ENCODE results near the gene PTCRA. TPM values are rescaled to one million over a fixed set of nuclear protein-coding genes. Genes with fewer than 3 reads are reported as not detected.
A peak's percentile ranks its signal among the peaks of the same experiment; 100 is the strongest.
"Not testable (repeated sequence)": the region's sequence is repeated elsewhere in the genome, so short reads cannot be mapped to it uniquely, and the experiment has no call there.

The PTCRA gene
- total RNA-seq, 2 experiments from 2014 or later, result not detected

DNA sequence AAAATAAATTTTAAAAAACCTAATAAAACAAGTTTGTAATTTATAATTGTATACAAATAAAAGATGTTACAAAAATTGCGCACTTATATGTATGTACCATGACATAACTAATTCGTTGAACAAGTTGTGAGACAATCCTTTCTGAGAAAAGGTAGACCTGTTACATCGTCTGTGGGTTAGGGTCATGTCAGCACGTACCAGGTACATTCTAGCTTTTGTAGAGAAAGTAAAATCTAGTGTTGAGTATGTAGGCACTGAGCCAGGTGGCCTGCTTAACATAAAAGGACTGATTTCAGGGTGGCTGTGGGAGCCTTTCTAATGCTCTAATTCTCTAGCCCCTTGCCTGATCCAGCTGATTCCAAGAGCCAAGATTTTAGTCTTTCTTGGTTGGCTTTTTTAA, 26.0 kb upstream of the PTCRA start:
- Mint-ChIP-seq H3K4me1 (ENCODE audit: low read depth) (peaks cover 27% of the 10 kb centered on the region), H3K4me3 (peak overlapping the region; percentile 94), H3K36me3 (ENCODE audit: low read depth) (peaks cover 38% of the 10 kb centered on the region), H3K27me3 (ENCODE audit: low read depth) (no peaks in the 10 kb centered on the region), H3K9me3 (ENCODE audit: insufficient read depth) (no peaks in the 10 kb centered on the region), H3K27ac (peak overlapping the region; percentile 98)
- POLR2A ChIA-PET, result interaction anchor here (0.5 to 4.4 kb wide), 6 partner anchors 9 to 144 kb away, joined by 3 to 33 read pairs (median 5); partner anchors contain the start of genes PEX6, RPL7L1 and TBCC
- ATAC-seq (no peak), DNase-seq (no peak)
- CTCF ChIA-PET, result interaction anchor here (0.9 to 1.6 kb wide), 3 partner anchors 10 to 254 kb away, joined by 3 to 4 read pairs (median 3); partner anchors contain the start of gene RPL7L1

DNA sequence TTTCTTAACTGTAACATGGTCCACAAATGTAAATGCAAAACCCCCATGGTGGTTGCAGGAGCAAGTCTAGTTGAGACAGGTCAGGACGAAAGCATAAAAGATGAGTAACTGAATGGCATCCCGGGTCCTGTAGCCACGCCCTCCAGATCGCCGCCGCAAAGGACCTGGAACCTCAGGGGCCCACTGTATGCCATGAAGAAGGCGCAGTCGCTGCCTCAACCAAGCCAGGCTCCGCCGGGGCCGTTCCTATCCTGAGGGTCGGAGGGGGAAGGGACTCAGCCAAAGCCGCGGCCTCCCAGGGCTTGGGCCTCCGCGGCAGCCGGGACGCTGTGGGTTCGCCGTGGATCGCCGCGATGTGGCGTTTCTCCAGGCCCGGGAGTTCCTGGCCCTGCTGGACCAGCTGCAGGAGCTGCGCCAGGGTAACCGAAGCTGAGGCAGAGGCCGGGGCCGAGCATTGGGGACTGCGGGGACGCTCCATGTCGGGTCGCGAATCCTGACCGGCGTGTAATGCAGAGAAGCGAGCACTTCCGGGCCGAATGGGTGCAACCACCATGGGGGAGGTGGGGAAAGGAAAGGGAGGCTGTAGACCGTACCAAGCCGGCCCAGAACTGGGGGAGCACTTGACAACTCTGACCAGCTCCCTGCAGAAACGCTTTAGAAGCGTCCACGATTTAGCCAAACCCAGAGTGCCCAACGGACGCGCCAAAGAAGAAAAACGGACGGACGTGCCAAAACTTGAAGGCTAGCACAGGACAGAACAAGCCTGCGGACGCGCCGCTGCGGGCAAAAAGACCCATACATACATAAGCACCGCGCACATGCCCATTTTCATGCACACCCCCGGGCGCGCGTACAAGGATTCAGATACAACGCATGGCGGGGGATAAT, 25.3 kb upstream of the PTCRA start:
- DNase-seq (peak; percentile 96), ATAC-seq (peak; percentile 93)
- H3K36me3 Mint-ChIP-seq (ENCODE audit: low read depth), result peaks cover 35% of the 10 kb centered on the region
- POLR2A ChIA-PET, result interaction anchor here (0.6 to 4.4 kb wide), 12 partner anchors 10 to 253 kb away, joined by 3 to 33 read pairs (median 4); partner anchors contain the start of genes CNPY3, PEX6, RPL7L1 and TBCC
- CTCF ChIA-PET, result interaction anchor here (0.8 to 2.7 kb wide), 6 partner anchors 10 to 253 kb away, joined by 3 to 12 read pairs (median 6); partner anchors contain the start of gene RPL7L1
- H3K27ac Mint-ChIP-seq, result peak overlapping the region; percentile 98
- no peaks in the 10 kb centered on the region for H3K27me3 Mint-ChIP-seq (ENCODE audit: low read depth)
- H3K4me3 Mint-ChIP-seq, result peak overlapping the region; percentile 94
- H3K9me3 Mint-ChIP-seq (ENCODE audit: insufficient read depth), result no peaks in the 10 kb centered on the region
- peaks cover 27% of the 10 kb centered on the region for H3K4me1 Mint-ChIP-seq (ENCODE audit: low read depth)

DNA sequence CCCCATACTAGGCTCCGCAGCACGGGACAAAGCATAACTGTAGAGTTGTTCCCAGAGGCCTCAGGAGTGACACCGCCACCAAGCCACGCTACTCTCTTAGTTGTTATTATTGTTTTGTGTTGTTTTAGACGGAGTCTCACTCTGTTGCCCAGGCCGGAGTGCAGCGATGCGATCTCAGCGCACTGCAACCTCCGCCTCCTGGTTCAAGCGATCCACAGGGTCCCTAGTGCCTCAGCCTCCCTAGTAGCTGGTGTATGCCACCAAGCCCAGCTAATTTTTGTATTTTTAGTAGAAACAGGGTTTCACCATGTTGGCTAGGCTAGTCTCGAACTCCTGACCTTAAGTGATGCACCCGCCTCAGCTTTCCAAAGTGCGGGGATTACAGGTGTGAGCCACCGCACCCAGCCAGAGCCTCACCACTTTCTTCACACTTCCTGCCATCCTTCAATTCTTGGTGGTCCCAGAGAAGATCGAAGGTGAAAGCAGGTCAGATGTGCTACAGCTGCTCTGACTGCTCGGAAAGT, 24.6 kb upstream of the PTCRA start:
- peaks cover 28% of the 10 kb centered on the region for H3K36me3 Mint-ChIP-seq (ENCODE audit: low read depth)
- peak overlapping the region; percentile 98 for H3K27ac Mint-ChIP-seq
- ChIA-PET POLR2A (interaction anchor here (0.5 to 4.4 kb wide), 11 partner anchors 8 to 252 kb away, joined by 3 to 33 read pairs (median 4); partner anchors contain the start of genes CNPY3, RPL7L1 and TBCC), CTCF (interaction anchor here (0.8 to 2.7 kb wide), 4 partner anchors 10 to 37 kb away, joined by 3 to 12 read pairs (median 8); partner anchors contain the start of gene RPL7L1)
- H3K9me3 Mint-ChIP-seq (ENCODE audit: insufficient read depth), result no peaks in the 10 kb centered on the region
- no peaks in the 10 kb centered on the region for H3K27me3 Mint-ChIP-seq (ENCODE audit: low read depth)
- H3K4me3 Mint-ChIP-seq, result peak overlapping the region; percentile 94
- DNase-seq (no peak), ATAC-seq (no peak)
- peaks cover 27% of the 10 kb centered on the region for H3K4me1 Mint-ChIP-seq (ENCODE audit: low read depth)

DNA sequence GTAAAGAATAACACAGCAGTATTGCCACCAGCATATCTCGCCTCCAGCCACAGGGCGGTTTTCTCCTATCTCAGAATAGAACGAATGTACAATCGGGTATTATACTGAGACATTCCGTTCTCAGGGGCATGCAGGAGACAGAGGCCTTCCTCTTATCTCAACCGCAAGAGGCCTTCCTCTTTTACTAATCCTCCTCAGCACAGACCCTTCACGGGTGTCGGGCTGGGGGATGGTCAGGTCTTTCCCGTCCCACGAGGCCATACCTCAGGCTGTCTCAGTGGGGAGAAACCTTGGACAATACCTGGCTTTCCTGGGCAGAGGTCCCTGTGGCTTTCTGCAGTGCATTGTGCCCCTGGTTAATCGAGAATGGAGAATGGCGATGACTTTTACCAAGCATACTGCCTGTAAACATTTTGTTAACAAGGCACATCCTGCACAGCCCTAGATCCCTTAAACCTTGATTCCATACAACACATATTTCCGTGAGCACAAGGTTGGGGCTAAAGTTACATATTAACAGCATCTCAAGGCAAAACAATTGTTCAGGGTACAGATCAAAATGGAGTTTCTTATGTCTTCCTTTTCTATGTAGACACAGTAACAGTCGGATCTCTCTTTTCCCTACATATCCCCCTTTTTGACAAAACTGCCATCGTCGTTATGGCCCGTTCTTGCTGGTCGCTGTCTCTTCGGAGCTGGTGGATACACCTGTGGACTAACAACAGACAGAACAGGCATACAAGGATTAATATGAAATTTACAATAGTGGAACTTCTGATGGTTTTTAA, 21.6 kb upstream of the PTCRA start:
- DNase-seq; H3K27ac Mint-ChIP-seq; H3K27me3 Mint-ChIP-seq (ENCODE audit: low read depth); H3K9me3 Mint-ChIP-seq (ENCODE audit: insufficient read depth); H3K4me3 Mint-ChIP-seq; ATAC-seq: not testable (repeated sequence)
- ChIA-PET CTCF (interaction anchor here (0.6 to 3.2 kb wide), 3 partner anchors 232 to 1064 kb away, joined by 3 to 12 read pairs (median 9); no protein-coding TSS in a partner anchor), POLR2A (interaction anchor here (0.6 kb wide), 1 partner anchor 11 kb away, joined by 3 read pairs; no protein-coding TSS in a partner anchor)
- H3K36me3 Mint-ChIP-seq (ENCODE audit: low read depth), result peaks cover 10% of the 10 kb centered on the region
- H3K4me1 Mint-ChIP-seq (ENCODE audit: low read depth), result peaks cover 23% of the 10 kb centered on the region

DNA sequence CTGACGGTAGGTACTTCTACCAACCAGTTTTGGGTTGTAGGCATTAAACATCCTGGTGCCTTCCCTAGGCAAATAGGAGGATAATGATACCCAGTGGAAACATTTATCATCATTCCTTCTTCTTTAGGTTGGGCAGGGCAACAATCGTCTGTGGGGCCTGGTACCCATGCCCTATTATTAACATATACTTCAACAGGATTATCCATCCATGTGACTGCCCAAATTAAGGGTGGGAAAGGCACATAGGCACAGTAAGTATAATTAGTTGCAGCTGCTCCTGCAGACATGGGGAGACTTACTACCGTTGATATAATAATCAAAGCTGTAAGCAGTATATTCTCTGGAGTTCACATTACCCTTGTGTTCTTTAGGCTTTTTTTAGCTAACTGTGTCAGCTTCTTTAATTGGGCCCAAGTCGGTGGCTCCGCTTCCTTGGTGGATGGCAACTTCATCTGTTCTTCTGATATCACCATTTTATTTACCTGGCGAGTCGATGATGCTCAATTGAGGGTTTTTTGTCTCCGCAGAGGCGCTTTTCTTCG, 19.6 kb upstream of the PTCRA start:
- CTCF ChIA-PET, result interaction anchor here (1.2 to 3.2 kb wide), 4 partner anchors 170 to 349 kb away, joined by 4 to 12 read pairs (median 8); no protein-coding TSS in a partner anchor
- Mint-ChIP-seq H3K27ac (no peak overlapping the region), H3K36me3 (ENCODE audit: low read depth) (no peaks in the 10 kb centered on the region), H3K4me1 (ENCODE audit: low read depth) (peaks cover 11% of the 10 kb centered on the region), H3K4me3 (no peak overlapping the region), H3K27me3 (ENCODE audit: low read depth) (no peaks in the 10 kb centered on the region), H3K9me3 (ENCODE audit: insufficient read depth) (no peaks in the 10 kb centered on the region)
- POLR2A ChIA-PET, result no interaction called here
- ATAC-seq (no peak), DNase-seq (no peak)

DNA sequence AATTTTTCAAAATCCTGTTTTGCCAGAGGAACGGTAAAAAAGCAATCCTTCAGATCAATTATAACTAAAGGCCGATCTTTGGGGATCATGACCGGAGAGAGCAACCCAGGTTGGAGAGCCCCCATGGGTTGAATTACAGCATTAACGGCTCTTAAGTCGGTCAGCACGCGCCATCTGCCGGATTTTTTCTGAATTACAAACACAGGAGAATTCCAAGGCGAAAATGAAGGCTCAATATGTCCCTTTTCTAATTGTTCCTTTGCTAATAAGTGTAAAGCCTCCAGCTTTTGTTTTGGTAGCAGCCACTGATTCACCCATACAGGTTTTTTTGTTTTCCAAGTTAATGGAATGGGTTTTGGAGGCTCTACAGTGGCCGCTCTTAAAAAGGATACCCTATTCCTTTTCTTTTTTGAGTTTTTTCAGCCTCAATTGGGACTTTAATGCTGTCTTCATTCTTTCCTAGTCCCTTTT, 16.9 kb upstream of the PTCRA start:
- ATAC-seq, result no peak
- no peaks in the 10 kb centered on the region for H3K27me3 Mint-ChIP-seq (ENCODE audit: low read depth)
- POLR2A ChIA-PET, result no interaction called here

DNA sequence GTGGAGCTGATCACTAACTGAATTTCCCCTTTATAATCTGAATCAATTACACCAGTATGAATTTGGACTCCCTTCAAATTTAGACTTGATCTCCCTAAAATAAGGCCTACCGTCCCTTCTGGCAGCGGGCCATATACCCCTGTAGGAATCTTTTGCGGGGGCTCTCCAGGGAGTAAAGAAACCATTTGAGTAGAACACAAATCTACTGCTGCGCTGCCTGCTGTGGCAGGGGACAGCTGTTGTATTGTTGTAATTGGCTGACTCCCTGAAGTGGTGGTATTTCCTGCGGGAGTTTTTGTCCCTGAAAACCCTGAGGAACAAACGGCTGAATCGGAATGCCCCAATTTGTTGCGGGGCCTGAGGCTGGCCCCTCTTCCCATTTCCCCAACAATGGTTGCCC, 16.0 kb upstream of the PTCRA start:
- Mint-ChIP-seq H3K27me3 (ENCODE audit: low read depth) (no peaks in the 10 kb centered on the region), H3K9me3 (ENCODE audit: insufficient read depth) (no peaks in the 10 kb centered on the region), H3K4me1 (ENCODE audit: low read depth) (peaks cover 17% of the 10 kb centered on the region), H3K36me3 (ENCODE audit: low read depth) (no peaks in the 10 kb centered on the region), H3K27ac (no peak overlapping the region), H3K4me3 (no peak overlapping the region)
- ChIA-PET CTCF (interaction anchor here (1.2 to 4.0 kb wide), 8 partner anchors 10 to 606 kb away, joined by 3 to 48 read pairs (median 11); partner anchors contain the start of genes CNPY3 and TBCC), POLR2A (no interaction called here)
- DNase-seq (no peak), ATAC-seq (no peak)

More for the DNA sequence above, 16.9 kb upstream of the PTCRA start:
- no peak overlapping the region for H3K4me3 Mint-ChIP-seq
- CTCF ChIA-PET, result interaction anchor here (0.7 to 4.0 kb wide), 10 partner anchors 16 to 245 kb away, joined by 3 to 17 read pairs (median 4); partner anchors contain the start of gene RPL7L1
- H3K36me3 Mint-ChIP-seq (ENCODE audit: low read depth), result no peaks in the 10 kb centered on the region
- H3K4me1 Mint-ChIP-seq (ENCODE audit: low read depth), result peaks cover 17% of the 10 kb centered on the region
- no peak overlapping the region for H3K27ac Mint-ChIP-seq
- no peaks in the 10 kb centered on the region for H3K9me3 Mint-ChIP-seq (ENCODE audit: insufficient read depth)
- DNase-seq, result peak; percentile 84

DNA sequence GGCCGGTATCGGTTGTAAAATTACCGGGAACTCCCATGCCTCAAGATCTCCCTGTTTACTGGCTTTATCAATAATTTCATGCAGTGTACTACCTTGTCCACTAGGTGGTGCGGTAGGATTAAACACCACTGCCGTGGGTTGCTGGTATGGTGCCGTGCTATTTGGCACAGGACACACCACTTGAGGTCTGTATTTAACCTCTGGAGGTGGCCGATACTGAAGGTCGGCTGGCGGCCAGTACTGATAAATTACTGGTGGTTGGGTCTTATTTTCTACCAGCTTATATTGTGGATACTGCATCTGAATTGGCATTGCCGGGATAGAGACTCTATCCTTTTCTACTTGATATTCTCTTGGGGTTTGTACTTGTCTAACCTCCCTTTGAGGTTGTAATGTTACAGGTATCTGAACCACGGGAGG, 14.3 kb upstream of the PTCRA start:
- no peak overlapping the region for H3K4me3 Mint-ChIP-seq
- ChIA-PET POLR2A (interaction anchor here (0.9 kb wide), 1 partner anchor 242 kb away, joined by 3 read pairs; no protein-coding TSS in a partner anchor), CTCF (interaction anchor here (0.6 to 4.0 kb wide), 21 partner anchors 8 to 273 kb away, joined by 3 to 48 read pairs (median 4); partner anchors contain the start of genes CNPY3, PEX6, PPP2R5D and PTCRA)
- peaks cover 17% of the 10 kb centered on the region for H3K4me1 Mint-ChIP-seq (ENCODE audit: low read depth)
- DNase-seq (peak; percentile 84), ATAC-seq (peak; percentile 98)
- no peaks in the 10 kb centered on the region for H3K36me3 Mint-ChIP-seq (ENCODE audit: low read depth)
- H3K9me3 Mint-ChIP-seq (ENCODE audit: insufficient read depth), result no peaks in the 10 kb centered on the region
- no peaks in the 10 kb centered on the region for H3K27me3 Mint-ChIP-seq (ENCODE audit: low read depth)
- peak overlapping the region; percentile 7 for H3K27ac Mint-ChIP-seq

DNA sequence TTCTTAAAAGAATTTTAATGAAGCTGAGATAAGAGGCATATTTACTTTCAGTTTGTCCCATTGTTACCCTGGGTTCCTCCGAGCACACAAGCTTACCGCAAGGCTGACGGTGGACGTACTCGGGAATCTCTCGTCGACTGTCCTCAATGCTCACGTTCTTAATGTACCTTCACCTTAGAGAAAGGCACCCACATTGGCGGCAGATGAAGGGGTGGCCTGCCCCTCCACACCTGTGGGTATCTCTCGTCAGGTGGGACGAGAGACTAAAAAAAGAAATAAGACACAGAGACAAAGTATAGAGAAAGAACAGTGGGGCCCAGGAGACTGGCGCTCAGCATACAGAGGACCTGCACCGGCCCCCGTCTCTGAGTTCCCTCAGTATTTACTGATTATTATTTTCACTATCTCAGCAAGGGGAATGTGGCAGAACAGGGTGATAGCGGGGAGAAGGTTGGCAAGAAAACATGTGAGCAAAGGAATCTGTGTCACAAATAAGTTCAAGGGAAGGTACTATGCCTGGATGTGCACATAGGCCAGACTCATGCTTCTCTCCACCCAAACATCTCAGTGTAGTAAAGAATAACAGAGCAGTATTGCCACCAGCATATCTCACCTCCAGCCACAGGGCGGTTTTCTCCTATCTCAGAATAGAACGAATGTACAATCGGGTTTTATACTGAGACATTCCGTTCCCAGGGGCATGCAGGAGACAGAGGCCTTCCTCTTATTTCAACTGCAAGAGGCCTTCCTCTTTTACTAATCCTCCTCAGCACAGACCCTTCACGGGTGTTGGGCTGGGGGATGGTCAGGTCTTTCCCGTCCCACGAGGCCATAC, 13.2 kb upstream of the PTCRA start:
- DNase-seq; H3K9me3 Mint-ChIP-seq (ENCODE audit: insufficient read depth); H3K27me3 Mint-ChIP-seq (ENCODE audit: low read depth); ATAC-seq; POLR2A ChIA-PET; H3K36me3 Mint-ChIP-seq (ENCODE audit: low read depth): not testable (repeated sequence)
- CTCF ChIA-PET, result interaction anchor here (0.9 to 4.0 kb wide), 10 partner anchors 7 to 271 kb away, joined by 3 to 48 read pairs (median 10); partner anchors contain the start of genes CNPY3, PPP2R5D, PTCRA and RRP36
- H3K4me3 Mint-ChIP-seq, result peak overlapping the region; percentile 44
- H3K4me1 Mint-ChIP-seq (ENCODE audit: low read depth), result peaks cover 17% of the 10 kb centered on the region
- peak overlapping the region; percentile 27 for H3K27ac Mint-ChIP-seq

DNA sequence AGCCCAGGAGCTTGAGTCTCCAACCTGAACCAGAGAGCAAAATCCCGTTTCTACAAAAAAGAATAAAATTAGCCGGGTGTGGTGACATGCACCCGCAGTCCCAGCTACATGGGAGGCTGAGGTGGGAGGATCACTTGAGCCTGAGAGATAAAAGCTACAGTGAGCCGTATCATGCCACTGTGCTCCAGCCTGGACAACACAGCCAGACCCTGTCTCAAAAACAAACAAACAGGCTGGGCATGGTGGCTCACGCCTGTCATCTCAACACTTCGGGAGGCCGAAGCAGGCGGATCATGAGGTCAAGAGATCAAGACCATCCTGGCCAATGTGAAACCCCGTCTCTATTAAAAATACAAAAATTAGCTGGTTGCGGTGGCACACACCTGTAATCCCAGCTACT, 11.4 kb upstream of the PTCRA start:
- no peak for ATAC-seq
- CTCF ChIA-PET, result interaction anchor here (1.0 to 1.3 kb wide), 2 partner anchors 238 to 239 kb away, joined by 3 to 4 read pairs; no protein-coding TSS in a partner anchor
- Mint-ChIP-seq H3K4me3 (no peak overlapping the region), H3K9me3 (ENCODE audit: insufficient read depth) (no peaks in the 10 kb centered on the region), H3K27ac (no peak overlapping the region), H3K4me1 (ENCODE audit: low read depth) (peaks cover 14% of the 10 kb centered on the region), H3K36me3 (ENCODE audit: low read depth) (no peaks in the 10 kb centered on the region), H3K27me3 (ENCODE audit: low read depth) (no peaks in the 10 kb centered on the region)
- no peak for DNase-seq
- POLR2A ChIA-PET, result interaction anchor here (0.6 kb wide), 1 partner anchor 150 kb away, joined by 3 read pairs; no protein-coding TSS in a partner anchor
